ENCODE results near the gene RALB.

Gene RALB

DNA sequence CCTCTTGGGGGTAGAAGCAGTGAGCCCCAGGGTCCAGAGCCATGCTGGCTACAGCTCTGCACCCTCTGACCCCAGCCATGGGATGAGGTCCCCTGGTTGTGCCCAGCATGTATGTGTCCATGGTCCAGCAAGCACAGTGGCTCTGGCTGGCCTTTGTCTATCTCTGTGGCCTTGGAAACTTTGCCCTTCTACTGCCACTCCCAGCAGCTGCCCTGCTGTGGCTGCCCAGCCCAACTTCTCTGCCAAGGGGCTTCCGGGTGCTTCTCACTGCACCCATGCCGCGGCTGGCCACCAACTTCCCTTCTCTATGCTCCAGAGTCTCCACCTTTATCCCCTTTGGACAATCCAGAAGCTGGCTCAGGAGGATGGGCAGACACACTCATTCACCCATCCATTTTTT lies 48.2 kb upstream of the RALB start:
- Histone ChIP-seq H3K27me3 (ENCODE audit: control insufficient read depth, low read length) (no peaks in the 10 kb centered on the region), H3K9me2 (replicated peaks; ENCODE audit: control insufficient read depth, low read length) (no peaks in the 10 kb centered on the region), H3K27ac (ENCODE audit: low read depth, low read length) (no peak overlapping the region), H3K79me2 (ENCODE audit: control insufficient read depth, low read length) (no peaks in the 10 kb centered on the region), H3K4me1 (ENCODE audit: control insufficient read depth, low read length) (peaks cover 4% of the 10 kb centered on the region), H4K20me1 (ENCODE audit: control insufficient read depth, insufficient read depth, low read depth, low read length) (no peaks in the 10 kb centered on the region), H3K9me3 (ENCODE audit: control insufficient read depth, insufficient read depth, low read length) (no peaks in the 10 kb centered on the region), H3K4me3 (ENCODE audit: low read length) (no peak overlapping the region), H3K4me2 (ENCODE audit: low read length) (no peak overlapping the region), H3K36me3 (ENCODE audit: control insufficient read depth, low read length) (no peaks in the 10 kb centered on the region), H3F3A (ENCODE audit: control insufficient read depth, insufficient read depth) (no peaks in the 10 kb centered on the region)
- TF ChIP-seq EZH2phosphoT487 (IDR thresholded peaks at IDR 0.05; ENCODE audit: borderline replicate concordance, low read length): no peak

DNA sequence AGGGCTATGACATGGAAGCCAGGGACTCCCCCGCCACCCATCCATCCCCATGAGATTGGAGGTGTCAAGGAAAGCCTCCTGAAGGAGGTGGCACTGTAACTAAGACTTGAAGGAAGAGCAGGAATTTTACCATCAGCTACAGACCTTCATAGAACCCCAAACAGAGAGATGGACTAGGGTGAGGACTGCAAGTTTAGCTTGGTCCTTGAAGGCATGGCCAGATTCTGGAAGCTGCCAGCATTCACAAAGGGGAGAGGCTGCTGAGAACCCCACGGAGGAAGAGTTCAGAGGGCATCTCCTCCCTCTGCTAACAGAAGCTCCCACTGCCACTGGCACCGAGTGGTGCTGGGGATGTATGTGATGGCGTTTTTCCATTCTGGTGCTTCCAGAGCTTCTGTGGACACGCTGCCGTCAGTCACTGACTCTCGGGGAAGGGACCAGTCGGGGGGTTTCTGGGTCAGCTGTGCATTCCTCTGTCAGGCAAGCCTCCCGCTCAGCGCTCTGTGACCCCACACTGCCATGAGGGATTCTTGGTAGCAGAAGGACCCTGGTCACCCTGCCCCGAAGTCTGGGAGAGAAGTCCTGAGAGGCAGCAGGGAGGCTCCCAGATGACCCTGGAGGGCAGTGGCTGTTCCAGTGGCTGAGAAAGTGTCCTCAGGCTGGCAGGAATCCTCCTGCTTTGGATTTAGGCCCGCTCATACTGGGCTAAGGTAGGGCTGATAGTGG lies 47.5 kb upstream of the RALB start:
- H3K27ac ChIP-seq (ENCODE audit: low read depth, low read length): no peak overlapping the region
- H3F3A ChIP-seq (ENCODE audit: control insufficient read depth, insufficient read depth): no peaks in the 10 kb centered on the region
- H3K9me2 ChIP-seq (replicated peaks; ENCODE audit: control insufficient read depth, low read length): no peaks in the 10 kb centered on the region
- H4K20me1 ChIP-seq (ENCODE audit: control insufficient read depth, insufficient read depth, low read depth, low read length): no peaks in the 10 kb centered on the region
- no peak for TF ChIP-seq CTCF (IDR thresholded peaks at IDR 0.05; ENCODE audit: low read depth, low read length, poor library complexity, severe bottlenecking)
- TF ChIP-seq EZH2phosphoT487 (IDR thresholded peaks at IDR 0.05; ENCODE audit: borderline replicate concordance, low read length): no peak
- H3K4me2 ChIP-seq (ENCODE audit: low read length): no peak overlapping the region
- H3K27me3 ChIP-seq (ENCODE audit: control insufficient read depth, low read length): no peaks in the 10 kb centered on the region
- no peak overlapping the region for H3K4me3 ChIP-seq (ENCODE audit: low read length)
- no peaks in the 10 kb centered on the region for H3K79me2 ChIP-seq (ENCODE audit: control insufficient read depth, low read length)
- no peaks in the 10 kb centered on the region for H3K36me3 ChIP-seq (ENCODE audit: control insufficient read depth, low read length)
- peaks cover 4% of the 10 kb centered on the region for H3K4me1 ChIP-seq (ENCODE audit: control insufficient read depth, low read length)
- no peaks in the 10 kb centered on the region for H3K9me3 ChIP-seq (ENCODE audit: control insufficient read depth, insufficient read depth, low read length)

GRCh38 chr2:120206022-120206581 lies 46.5 kb upstream of the RALB start:
- TF ChIP-seq CTCF (IDR thresholded peaks at IDR 0.05; ENCODE audit: low read depth, low read length, poor library complexity, severe bottlenecking): peak; percentile 86
- no peak for TF ChIP-seq EZH2phosphoT487 (IDR thresholded peaks at IDR 0.05; ENCODE audit: borderline replicate concordance, low read length)
- H3K9me3 ChIP-seq (ENCODE audit: control insufficient read depth, insufficient read depth, low read length): no peaks in the 10 kb centered on the region
- H3K27me3 ChIP-seq (ENCODE audit: control insufficient read depth, low read length): no peaks in the 10 kb centered on the region

More at GRCh38 chr2:120206022-120206581, 46.5 kb upstream of the RALB start:
- Histone ChIP-seq H3K9me2 (replicated peaks; ENCODE audit: control insufficient read depth, low read length) (no peaks in the 10 kb centered on the region), H3K79me2 (ENCODE audit: control insufficient read depth, low read length) (no peaks in the 10 kb centered on the region), H3F3A (ENCODE audit: control insufficient read depth, insufficient read depth) (no peaks in the 10 kb centered on the region), H3K27ac (ENCODE audit: low read depth, low read length) (no peak overlapping the region), H3K4me1 (ENCODE audit: control insufficient read depth, low read length) (peaks cover 4% of the 10 kb centered on the region), H4K20me1 (ENCODE audit: control insufficient read depth, insufficient read depth, low read depth, low read length) (no peaks in the 10 kb centered on the region), H3K36me3 (ENCODE audit: control insufficient read depth, low read length) (no peaks in the 10 kb centered on the region), H3K4me2 (ENCODE audit: low read length) (no peak overlapping the region), H3K4me3 (ENCODE audit: low read length) (no peak overlapping the region)
